Upper lobe of left lung (tissue), 4 donors: ENCODE data around the gene TGM4.

Experiments
- POLR2A ChIP-seq, 4 donors: fragments of 450-650 bp; IDR thresholded peaks; one replicate each; pipeline ENCODE4 v1.5.1; 2016 to 2017; ENCODE audit warnings: antibody characterized with exemption in 4 of 4, mild to moderate bottlenecking in 2 of 4
- TF ChIP-seq, protein P1 (sequence below), 6 experiments: fragments of 450-650 bp in 4 of 6; fragments of 200-600 bp in 2 of 6; sonication (generic) in 2 of 6; IDR thresholded peaks; one replicate each; pipeline ENCODE4 v1.5.1; 2016 to 2019; ENCODE audit warnings: antibody characterized with exemption in 6 of 6

DNA sequence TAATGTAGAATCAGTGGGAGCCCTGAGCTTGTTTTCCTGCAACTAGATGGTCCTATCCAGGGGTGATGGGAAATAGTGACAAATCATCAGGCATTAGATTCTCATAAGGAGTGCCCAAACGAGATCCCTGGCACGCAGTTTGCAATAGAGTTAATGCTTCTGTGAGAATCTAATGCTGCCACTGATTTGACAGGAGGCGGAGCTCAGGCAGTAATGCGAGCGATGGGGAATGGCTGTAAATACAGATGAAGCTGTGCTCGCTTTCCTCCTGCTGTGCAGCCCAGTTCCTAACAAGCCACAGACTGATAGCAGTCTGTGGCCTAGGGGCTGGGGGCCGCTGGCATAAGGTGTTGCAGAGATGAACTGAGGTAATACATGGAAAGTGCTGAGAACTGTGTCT lies 41.0 kb upstream of the TGM4 start:
- TF ChIP-seq, protein P1, sequence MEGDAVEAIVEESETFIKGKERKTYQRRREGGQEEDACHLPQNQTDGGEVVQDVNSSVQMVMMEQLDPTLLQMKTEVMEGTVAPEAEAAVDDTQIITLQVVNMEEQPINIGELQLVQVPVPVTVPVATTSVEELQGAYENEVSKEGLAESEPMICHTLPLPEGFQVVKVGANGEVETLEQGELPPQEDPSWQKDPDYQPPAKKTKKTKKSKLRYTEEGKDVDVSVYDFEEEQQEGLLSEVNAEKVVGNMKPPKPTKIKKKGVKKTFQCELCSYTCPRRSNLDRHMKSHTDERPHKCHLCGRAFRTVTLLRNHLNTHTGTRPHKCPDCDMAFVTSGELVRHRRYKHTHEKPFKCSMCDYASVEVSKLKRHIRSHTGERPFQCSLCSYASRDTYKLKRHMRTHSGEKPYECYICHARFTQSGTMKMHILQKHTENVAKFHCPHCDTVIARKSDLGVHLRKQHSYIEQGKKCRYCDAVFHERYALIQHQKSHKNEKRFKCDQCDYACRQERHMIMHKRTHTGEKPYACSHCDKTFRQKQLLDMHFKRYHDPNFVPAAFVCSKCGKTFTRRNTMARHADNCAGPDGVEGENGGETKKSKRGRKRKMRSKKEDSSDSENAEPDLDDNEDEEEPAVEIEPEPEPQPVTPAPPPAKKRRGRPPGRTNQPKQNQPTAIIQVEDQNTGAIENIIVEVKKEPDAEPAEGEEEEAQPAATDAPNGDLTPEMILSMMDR (IDR thresholded peaks at IDR 0.05): no peak
- no peak for TF ChIP-seq POLR2A (IDR thresholded peaks at IDR 0.05)
